GOT3 (cell line): Measurements from ENCODE around the gene CACNB2.

ENCODE experiments used
- DNase-seq: peaks from one replicate; lab custom pipeline; 2025; ENCODE audit warnings: mixed read lengths; lab: John Stamatoyannopoulos, UW

Gene CACNB2

GRCh38 chr10:18455086-18455884 lies 315.1 kb downstream of the CACNB2 start:
- DNase-seq: no peak

- DNase-seq: no peak
Observed at GRCh38 chr10:18456984-18457383, 316.8 kb downstream of the CACNB2 start.

- no peak for DNase-seq
Observed at GRCh38 chr10:18460032-18460431, 319.8 kb downstream of the CACNB2 start.

GRCh38 chr10:18463673-18464211 lies 323.5 kb downstream of the CACNB2 start:
- DNase-seq: no peak

GRCh38 chr10:18469125-18469524 lies 328.9 kb downstream of the CACNB2 start:
- no peak for DNase-seq

- no peak for DNase-seq
Observed at GRCh38 chr10:18472977-18473376, 332.8 kb downstream of the CACNB2 start.

- no peak for DNase-seq
Observed at GRCh38 chr10:18473424-18474117, 333.3 kb downstream of the CACNB2 start.

GRCh38 chr10:18474118-18474455 lies 333.9 kb downstream of the CACNB2 start:
- no peak for DNase-seq

GRCh38 chr10:18476076-18476647 lies 335.9 kb downstream of the CACNB2 start:
- no peak for DNase-seq

- no peak for DNase-seq
Observed at GRCh38 chr10:18478354-18478753, 338.1 kb downstream of the CACNB2 start.

GRCh38 chr10:18479502-18479901 lies 339.3 kb downstream of the CACNB2 start:
- DNase-seq: no peak

- no peak for DNase-seq
Observed at GRCh38 chr10:18483516-18484186, 343.4 kb downstream of the CACNB2 start.

GRCh38 chr10:18486438-18486837 lies 346.2 kb downstream of the CACNB2 start:
- DNase-seq: no peak

- no peak for DNase-seq
Observed at GRCh38 chr10:18490755-18491154, 350.5 kb downstream of the CACNB2 start.

- DNase-seq: no peak
Observed at GRCh38 chr10:18497806-18498369, 357.7 kb downstream of the CACNB2 start.

- no peak for DNase-seq
Observed at GRCh38 chr10:18498998-18499397, 358.8 kb downstream of the CACNB2 start.

GRCh38 chr10:18500576-18500975 lies 360.4 kb downstream of the CACNB2 start:
- no peak for DNase-seq

- DNase-seq: no peak
Observed at GRCh38 chr10:18501198-18501597, 361.0 kb downstream of the CACNB2 start.

GRCh38 chr10:18501629-18502028 lies 361.4 kb downstream of the CACNB2 start:
- DNase-seq: no peak

GRCh38 chr10:18504161-18504560 lies 363.9 kb downstream of the CACNB2 start:
- no peak for DNase-seq

- no peak for DNase-seq
Observed at GRCh38 chr10:18505456-18506118, 365.4 kb downstream of the CACNB2 start.
